NB4 (cell line): ENCODE data around the gene KIF1A.

Experiments
- DNase-seq: peaks from one replicate; pipeline ENCODE4 v3.0.0; 2010; ENCODE audit warnings: low read depth
- H3K4me3 ChIP-seq: one replicate; pipeline ENCODE4 v1.5.1; 2011; ENCODE audit warnings: mild to moderate bottlenecking, low read depth, low read length, moderate library complexity
- MYC ChIP-seq: IDR thresholded peaks from 2 replicates; pipeline ENCODE4 v1.6.1; 2011; ENCODE audit warnings: low read depth, low read length
- POLR2A ChIP-seq: IDR thresholded peaks from 2 replicates; pipeline ENCODE4 v1.6.1; 2011; ENCODE audit warnings: mild to moderate bottlenecking; ENCODE audit not compliant: insufficient read length; ENCODE audit errors: extremely low read depth
- TF ChIP-seq, protein P1 (sequence below): IDR thresholded peaks from 2 replicates; pipeline ENCODE4 v1.6.1; 2011; ENCODE audit warnings: low read depth, low read length
- TF ChIP-seq, protein P2 (sequence below): IDR thresholded peaks from one replicate; pipeline ENCODE4 v1.5.1; 2012; ENCODE audit warnings: low read depth, low read length

The KIF1A gene

GRCh38 chr2:240792629-240793312 lies 27.2 kb downstream of the KIF1A start:
- no peak overlapping the region for H3K4me3 ChIP-seq
- DNase-seq = no peak
- TF ChIP-seq MYC (no peak), POLR2A (no peak)
- TF ChIP-seq, protein P1, sequence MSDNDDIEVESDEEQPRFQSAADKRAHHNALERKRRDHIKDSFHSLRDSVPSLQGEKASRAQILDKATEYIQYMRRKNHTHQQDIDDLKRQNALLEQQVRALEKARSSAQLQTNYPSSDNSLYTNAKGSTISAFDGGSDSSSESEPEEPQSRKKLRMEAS = no peak
- TF ChIP-seq, protein P2, sequence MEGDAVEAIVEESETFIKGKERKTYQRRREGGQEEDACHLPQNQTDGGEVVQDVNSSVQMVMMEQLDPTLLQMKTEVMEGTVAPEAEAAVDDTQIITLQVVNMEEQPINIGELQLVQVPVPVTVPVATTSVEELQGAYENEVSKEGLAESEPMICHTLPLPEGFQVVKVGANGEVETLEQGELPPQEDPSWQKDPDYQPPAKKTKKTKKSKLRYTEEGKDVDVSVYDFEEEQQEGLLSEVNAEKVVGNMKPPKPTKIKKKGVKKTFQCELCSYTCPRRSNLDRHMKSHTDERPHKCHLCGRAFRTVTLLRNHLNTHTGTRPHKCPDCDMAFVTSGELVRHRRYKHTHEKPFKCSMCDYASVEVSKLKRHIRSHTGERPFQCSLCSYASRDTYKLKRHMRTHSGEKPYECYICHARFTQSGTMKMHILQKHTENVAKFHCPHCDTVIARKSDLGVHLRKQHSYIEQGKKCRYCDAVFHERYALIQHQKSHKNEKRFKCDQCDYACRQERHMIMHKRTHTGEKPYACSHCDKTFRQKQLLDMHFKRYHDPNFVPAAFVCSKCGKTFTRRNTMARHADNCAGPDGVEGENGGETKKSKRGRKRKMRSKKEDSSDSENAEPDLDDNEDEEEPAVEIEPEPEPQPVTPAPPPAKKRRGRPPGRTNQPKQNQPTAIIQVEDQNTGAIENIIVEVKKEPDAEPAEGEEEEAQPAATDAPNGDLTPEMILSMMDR = no peak

- TF ChIP-seq POLR2A (no peak), MYC (no peak)
- TF ChIP-seq, protein P1 = no peak
- TF ChIP-seq, protein P2 = no peak
- no peak for DNase-seq
- H3K4me3 ChIP-seq = no peak overlapping the region
These were observed 28.0 kb downstream of the KIF1A start for GRCh38 chr2:240791821-240792628.

DNA sequence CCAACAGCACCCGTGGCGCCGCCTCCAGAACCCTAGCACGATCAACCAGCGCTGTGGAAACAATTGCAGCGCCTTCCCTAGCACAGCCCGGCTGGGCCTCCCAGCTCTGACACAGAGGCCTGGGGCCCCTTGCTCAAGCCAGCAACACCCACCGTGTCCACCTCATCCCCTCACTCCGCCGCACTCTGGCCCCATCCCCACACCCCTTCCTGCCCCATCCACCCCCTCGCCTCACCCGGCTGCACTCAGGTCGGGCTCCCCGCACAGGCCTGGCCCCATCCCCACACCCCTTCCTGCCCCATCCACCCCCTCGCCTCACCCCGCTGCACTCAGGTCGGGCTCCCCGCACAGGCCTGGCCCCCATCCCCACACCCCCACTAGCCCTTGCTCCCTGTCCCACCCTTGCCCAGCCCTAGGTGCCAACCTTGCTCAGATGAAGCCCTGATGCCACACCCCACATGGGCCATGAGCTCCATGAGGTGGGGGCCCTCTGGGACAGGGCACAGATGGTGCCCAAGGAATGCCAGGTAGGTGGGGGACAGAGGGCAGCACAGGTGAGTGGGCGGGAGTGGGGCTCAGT lies 28.7 kb downstream of the KIF1A start:
- no peak for DNase-seq
- TF ChIP-seq, protein P2 = no peak
- TF ChIP-seq MYC = no peak
- TF ChIP-seq, protein P1 = no peak
- TF ChIP-seq POLR2A = no peak
- no peak overlapping the region for H3K4me3 ChIP-seq

DNA sequence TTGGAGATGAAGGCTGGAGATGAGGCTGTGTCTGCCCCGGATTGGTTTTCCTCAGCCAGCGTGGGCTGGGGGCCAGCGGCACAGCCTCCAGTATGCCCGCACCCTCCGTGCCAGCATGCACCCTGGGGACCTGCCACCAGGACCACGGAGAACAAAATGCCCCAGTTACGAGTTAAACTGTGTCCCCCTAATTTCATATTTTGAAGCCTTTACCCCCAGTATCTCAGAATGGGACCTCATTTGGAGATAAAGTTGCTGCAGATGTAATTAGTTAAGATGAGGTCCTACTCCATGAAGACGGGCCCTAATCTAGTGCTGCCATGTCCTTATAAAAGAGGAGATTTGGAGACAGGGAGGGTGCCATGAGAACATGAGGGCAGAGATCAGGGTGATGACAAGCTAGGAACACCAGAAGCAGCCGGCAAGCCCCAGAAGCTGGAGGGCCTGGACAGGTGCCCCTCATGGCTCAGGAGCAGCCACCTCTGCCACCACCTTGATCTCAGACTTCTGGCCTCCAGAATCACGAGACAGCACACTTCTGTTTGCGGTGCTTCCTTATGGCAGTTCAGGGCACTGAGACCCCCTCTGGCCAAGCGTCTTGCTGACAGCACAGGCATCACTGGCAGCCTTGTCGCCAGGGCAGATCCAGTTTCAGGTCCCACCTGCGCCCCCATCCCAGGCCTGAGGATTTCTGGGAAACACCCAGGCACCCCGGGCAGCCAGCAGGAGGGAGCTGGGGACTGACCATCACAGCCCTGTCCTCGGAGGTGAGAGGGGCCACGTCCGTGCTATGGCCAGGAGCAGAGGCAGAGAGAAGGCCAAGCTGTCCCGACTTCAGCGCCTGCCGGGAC lies 29.4 kb downstream of the KIF1A start:
- no peak for DNase-seq
- TF ChIP-seq, protein P2 = no peak
- TF ChIP-seq, protein P1 = no peak
- TF ChIP-seq MYC = no peak
- TF ChIP-seq POLR2A = no peak
- H3K4me3 ChIP-seq = no peak overlapping the region

DNA sequence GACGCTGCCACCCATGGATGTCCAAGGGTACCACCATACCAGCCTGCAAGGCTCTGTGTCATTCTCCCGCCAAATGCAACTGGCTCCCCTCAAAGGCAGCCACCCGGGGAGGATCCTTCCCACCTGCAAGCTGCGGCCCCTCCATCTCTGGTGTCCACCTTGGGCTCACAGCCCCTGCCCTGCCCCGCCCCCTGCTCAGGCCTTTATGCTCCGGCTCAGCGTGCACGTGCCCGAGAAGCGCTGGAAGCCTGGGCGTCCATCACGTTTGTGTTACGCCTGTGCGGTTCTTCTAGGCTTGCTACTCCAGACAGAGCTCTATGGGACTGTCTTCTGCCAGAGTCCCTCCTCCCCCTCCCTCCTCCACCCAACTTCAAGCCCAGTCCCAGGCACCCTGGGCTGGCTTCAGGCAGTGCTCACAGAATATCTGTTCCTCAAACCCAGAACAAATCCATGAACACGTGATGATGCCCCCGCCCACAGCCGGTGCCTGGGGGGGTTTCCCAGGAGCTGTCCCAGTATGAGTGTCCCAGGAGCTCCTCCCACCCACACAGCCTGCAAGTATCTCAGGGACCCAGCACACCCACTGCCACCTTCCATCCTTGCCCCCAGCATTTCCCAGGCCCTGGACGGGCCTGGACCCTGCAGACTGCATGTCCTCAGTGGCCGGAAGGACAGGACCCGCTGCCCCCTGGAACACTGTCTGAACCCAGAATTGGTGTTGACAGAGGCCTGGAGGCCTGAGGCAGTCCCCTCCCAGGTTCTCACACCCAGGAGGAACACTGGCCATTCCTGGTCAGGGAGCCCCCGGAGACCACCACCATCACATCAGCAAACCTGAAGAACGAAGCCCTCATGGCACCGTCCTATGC lies 30.3 kb downstream of the KIF1A start:
- no peak overlapping the region for H3K4me3 ChIP-seq
- TF ChIP-seq POLR2A (no peak), MYC (no peak)
- TF ChIP-seq, protein P2 = no peak
- TF ChIP-seq, protein P1 = no peak
- no peak for DNase-seq
